Epithelial cell of esophagus (primary cell): ENCODE measurements around the gene PCDHGB3.
"Not testable (repeated sequence)": the region's sequence is repeated elsewhere in the genome, so short reads cannot be mapped to it uniquely, and the experiment has no call there.

Experiments
- DNase-seq: peaks from one replicate; pipeline ENCODE4 v3.0.0; 2010; ENCODE audit warnings: low read depth
- H3K4me3 ChIP-seq: 2 replicates; pipeline ENCODE4 v1.5.1; 2011; ENCODE audit warnings: mild to moderate bottlenecking, low read length, control low read depth
- CTCF ChIP-seq: IDR thresholded peaks from 2 replicates; pipeline ENCODE4 v1.5.1; 2011; ENCODE audit warnings: low read depth, mild to moderate bottlenecking, low read length, control low read depth, inconsistent platforms; ENCODE audit not compliant: insufficient read depth; ENCODE audit errors: missing control alignments

Gene PCDHGB3

DNA sequence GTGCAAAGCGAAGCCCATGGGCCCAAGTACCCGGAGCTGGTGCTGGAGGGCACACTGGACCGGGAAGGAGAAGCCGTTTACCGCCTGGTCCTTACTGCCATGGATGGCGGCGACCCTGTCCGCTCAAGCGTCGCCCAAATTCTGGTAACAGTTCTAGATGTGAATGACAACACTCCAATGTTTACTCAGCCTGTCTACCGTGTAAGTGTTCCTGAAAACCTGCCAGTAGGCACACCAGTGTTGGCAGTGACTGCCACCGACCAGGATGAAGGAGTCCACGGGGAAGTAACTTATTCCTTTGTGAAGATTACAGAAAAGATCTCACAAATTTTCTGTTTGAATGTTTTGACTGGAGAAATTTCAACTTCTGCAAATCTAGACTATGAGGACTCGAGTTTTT, 4.6 kb downstream of the PCDHGB3 start:
- H3K4me3 ChIP-seq = no peak overlapping the region
- TF ChIP-seq CTCF = no peak
- DNase-seq = no peak

GRCh38 chr5:141375444-141376155, 5.6 kb downstream of the PCDHGB3 start:
- not testable (repeated sequence) for DNase-seq

DNA sequence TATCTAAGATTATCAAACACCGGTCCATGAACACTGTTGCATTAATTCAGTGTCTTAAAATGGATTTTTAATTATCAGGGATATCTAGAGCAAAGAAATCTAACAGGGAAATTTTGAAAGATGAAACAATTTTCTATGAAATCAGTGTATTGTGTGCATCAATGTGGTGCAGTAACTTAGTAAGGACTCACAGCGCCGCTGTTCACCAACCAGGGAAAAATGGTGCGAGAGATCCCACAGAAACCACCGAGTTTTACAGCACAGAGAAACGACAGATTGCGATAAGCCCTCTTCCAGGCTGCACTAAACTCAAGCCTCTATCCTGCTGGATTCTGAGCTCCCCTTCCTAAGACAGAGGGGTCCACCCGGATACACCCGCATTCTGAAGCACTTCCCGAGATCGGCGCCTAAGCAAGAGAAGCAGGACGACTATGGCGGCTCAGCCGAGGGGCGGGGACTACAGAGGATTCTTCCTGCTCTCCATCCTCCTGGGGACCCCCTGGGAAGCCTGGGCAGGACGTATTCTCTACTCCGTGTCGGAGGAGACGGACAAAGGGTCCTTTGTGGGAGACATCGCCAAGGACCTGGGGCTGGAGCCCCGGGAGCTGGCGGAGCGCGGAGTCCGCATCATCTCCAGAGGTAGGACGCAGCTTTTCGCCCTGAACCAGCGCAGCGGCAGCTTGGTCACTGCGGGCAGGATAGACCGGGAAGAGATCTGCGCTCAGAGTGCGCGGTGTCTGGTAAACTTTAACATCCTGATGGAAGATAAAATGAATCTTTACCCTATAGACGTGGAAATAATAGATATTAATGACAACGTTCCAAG, 12.6 kb downstream of the PCDHGB3 start, which contains the start of gene PCDHGA7:
PCDHGA7 (plus strand) TSS at position 274 of the 826 bp plus-strand sequence; CDS start at position 432, 158 bp downstream.
- peak; percentile 45 for TF ChIP-seq CTCF
- DNase-seq = peak; percentile 21
- peak within 1 kb of the TSS; percentile 42 for H3K4me3 ChIP-seq

More at GRCh38 chr5:141375444-141376155, 5.6 kb downstream of the PCDHGB3 start:
- not testable (repeated sequence) for H3K4me3 ChIP-seq

GRCh38 chr5:141383345-141383744, 13.3 kb downstream of the PCDHGB3 start:
- H3K4me3 ChIP-seq = no peak overlapping the region
- TF ChIP-seq CTCF = no peak
- no peak for DNase-seq

DNA sequence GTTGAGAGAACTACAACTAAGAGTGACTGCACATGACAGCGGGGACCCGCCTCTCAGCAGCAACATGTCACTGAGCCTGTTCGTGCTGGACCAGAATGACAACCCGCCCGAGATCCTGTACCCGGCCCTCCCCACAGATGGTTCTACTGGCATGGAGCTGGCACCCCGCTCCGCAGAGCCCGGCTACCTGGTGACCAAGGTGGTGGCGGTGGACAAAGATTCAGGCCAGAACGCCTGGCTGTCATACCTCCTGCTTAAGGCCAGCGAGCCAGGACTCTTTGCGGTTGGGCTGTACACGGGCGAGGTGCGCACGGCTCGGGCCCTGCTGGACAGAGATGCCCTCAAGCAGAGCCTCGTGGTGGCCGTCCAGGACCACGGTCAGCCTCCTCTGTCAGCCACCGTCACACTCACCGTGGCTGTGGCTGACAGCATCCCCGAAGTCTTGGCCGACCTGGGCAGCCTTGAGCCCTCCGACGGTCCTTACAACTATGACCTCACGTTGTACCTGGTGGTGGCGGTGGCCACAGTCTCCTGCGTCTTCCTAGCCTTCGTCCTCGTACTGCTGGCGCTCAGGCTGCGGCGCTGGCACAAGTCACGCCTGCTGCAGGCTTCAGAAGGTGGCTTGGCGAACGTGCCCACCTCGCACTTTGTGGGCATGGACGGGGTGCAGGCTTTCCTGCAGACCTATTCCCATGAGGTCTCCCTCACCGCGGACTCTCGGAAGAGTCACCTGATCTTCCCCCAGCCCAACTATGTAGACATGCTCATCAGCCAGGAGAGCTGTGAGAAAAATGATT, 14.6 kb downstream of the PCDHGB3 start:
- no peak overlapping the region for H3K4me3 ChIP-seq
- DNase-seq = no peak
- no peak for TF ChIP-seq CTCF

DNA sequence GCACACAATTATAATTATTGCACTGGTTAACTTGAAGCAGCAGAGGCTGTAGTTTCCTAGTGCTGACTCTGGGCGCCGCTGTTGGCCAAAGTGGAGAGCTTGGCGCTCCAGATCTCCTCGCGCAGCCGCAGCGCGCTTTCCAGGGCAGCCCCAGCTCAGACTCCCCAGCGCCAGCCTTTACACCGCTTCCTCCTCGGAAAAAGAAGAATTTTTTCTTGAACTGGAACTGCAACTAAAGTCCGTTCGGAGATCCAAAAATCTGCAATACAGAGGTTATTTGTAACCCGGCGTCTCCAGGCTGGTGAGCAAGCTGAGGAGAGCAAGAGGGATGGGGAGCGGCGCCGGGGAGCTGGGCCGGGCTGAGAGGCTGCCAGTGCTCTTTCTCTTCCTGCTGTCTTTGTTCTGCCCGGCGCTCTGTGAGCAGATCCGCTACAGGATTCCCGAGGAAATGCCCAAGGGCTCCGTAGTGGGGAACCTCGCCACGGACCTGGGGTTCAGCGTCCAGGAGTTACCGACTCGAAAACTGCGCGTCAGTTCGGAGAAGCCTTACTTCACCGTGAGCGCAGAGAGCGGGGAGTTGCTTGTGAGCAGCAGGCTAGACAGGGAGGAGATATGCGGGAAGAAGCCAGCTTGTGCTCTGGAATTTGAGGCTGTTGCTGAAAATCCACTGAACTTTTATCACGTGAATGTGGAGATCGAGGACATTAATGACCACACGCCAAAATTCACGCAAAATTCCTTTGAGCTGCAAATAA, 17.7 kb downstream of the PCDHGB3 start, which contains the start of gene PCDHGB4:
PCDHGB4 (plus strand) TSS at position 142 of the 755 bp plus-strand sequence; CDS start at position 329, 187 bp downstream.
- DNase-seq = peak; percentile 48
- peak; percentile 59 for TF ChIP-seq CTCF
- peak within 1 kb of the TSS; percentile 35 for H3K4me3 ChIP-seq

DNA sequence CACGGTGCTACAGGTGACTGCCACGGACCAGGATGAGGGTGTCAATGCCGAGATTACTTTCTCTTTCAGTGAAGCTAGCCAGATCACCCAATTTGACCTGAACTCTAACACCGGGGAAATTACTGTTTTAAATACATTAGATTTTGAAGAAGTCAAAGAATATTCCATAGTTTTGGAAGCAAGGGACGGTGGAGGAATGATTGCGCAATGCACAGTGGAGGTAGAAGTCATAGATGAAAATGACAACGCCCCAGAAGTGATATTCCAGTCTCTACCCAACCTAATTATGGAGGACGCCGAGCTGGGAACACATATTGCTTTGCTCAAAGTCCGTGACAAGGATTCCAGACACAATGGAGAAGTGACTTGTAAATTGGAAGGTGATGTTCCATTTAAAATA, 18.6 kb downstream of the PCDHGB3 start:
- DNase-seq = no peak
- no peak for TF ChIP-seq CTCF
- no peak overlapping the region for H3K4me3 ChIP-seq
